GM12878 (cell line): ENCODE results near the gene ACTA2. TPM values are rescaled to one million over a fixed set of nuclear protein-coding genes. Genes with fewer than 3 reads are reported as not detected.
A peak's percentile ranks its signal among the peaks of the same experiment; 100 is the strongest.

ENCODE experiments used
- BMI1 ChIP-seq: fragments of 450-650 bp; IDR thresholded peaks from 2 replicates; pipeline ENCODE4 v1.6.1; 2016; ENCODE audit warnings: mild to moderate bottlenecking, moderate library complexity, borderline replicate concordance
- LARP7 ChIP-seq: fragments of 450-650 bp; IDR thresholded peaks from 2 replicates; pipeline ENCODE4 v1.6.1; 2017; ENCODE audit warnings: mild to moderate bottlenecking
- MEF2A ChIP-seq: IDR thresholded peaks from 2 replicates; pipeline ENCODE4 v1.6.1; 2011; ENCODE audit warnings: low read depth, mild to moderate bottlenecking, low read length, moderate library complexity; ENCODE audit not compliant: insufficient read depth
- MTA3 ChIP-seq: IDR thresholded peaks from 2 replicates; pipeline ENCODE4 v1.6.1; 2012; ENCODE audit warnings: low read length, inconsistent platforms, borderline replicate concordance
- MYC ChIP-seq: IDR thresholded peaks from 2 replicates; pipeline ENCODE4 v1.6.1; 2011; ENCODE audit warnings: mild to moderate bottlenecking, low read length, moderate library complexity, inconsistent platforms; ENCODE audit not compliant: insufficient read depth, insufficient replicate concordance, insufficient read length, severe bottlenecking
- NBN ChIP-seq: fragments of 450-650 bp; IDR thresholded peaks from 2 replicates; pipeline ENCODE4 v1.6.1; 2016
- NFIC ChIP-seq: IDR thresholded peaks from 2 replicates; pipeline ENCODE4 v1.6.1; 2012; ENCODE audit warnings: low read depth, mild to moderate bottlenecking, inconsistent platforms, low read length, moderate library complexity
- NFXL1 ChIP-seq: fragments of 450-650 bp; IDR thresholded peaks from 2 replicates; pipeline ENCODE4 v1.6.1; 2017; ENCODE audit warnings: antibody characterized with exemption, mild to moderate bottlenecking, borderline replicate concordance
- NFYA ChIP-seq: IDR thresholded peaks from 2 replicates; pipeline ENCODE4 v1.6.1; 2011; ENCODE audit warnings: low read depth, mild to moderate bottlenecking, low read length, improper control_type of control experiment, borderline replicate concordance
- PAX8 ChIP-seq: fragments of 450-650 bp; IDR thresholded peaks from 2 replicates; pipeline ENCODE4 v1.6.1; 2017; ENCODE audit warnings: mild to moderate bottlenecking, moderate library complexity
- PML ChIP-seq: IDR thresholded peaks from 2 replicates; pipeline ENCODE4 v1.6.1; 2012; ENCODE audit warnings: low read length, inconsistent platforms
- SMAD1 ChIP-seq: fragments of 450-650 bp; IDR thresholded peaks from 2 replicates; pipeline ENCODE4 v1.6.1; 2018; ENCODE audit warnings: mild to moderate bottlenecking, low read depth; ENCODE audit not compliant: partially characterized antibody
- SP1 ChIP-seq: IDR thresholded peaks from one replicate; pipeline ENCODE4 v1.6.1; 2011; ENCODE audit warnings: low read depth, low read length
- TBL1XR1 ChIP-seq: IDR thresholded peaks from 2 replicates; pipeline ENCODE4 v1.6.1; 2012; ENCODE audit warnings: low read depth, low read length, improper control_type of control experiment
- WRNIP1 ChIP-seq: IDR thresholded peaks from 2 replicates; pipeline ENCODE4 v1.6.1; 2011; ENCODE audit warnings: low read depth, low read length, improper control_type of control experiment, borderline replicate concordance
- ZNF622 ChIP-seq: fragments of 450-650 bp; IDR thresholded peaks from 2 replicates; pipeline ENCODE4 v1.6.1; 2017; ENCODE audit warnings: mild to moderate bottlenecking, inconsistent platforms
- ZSCAN29 ChIP-seq: fragments of 450-650 bp; IDR thresholded peaks from 2 replicates; pipeline ENCODE4 v1.6.1; 2017; ENCODE audit warnings: mild to moderate bottlenecking, moderate library complexity
- ZZZ3 ChIP-seq: IDR thresholded peaks from 2 replicates; pipeline ENCODE4 v1.6.1; 2011; ENCODE audit warnings: low read depth; ENCODE audit not compliant: control insufficient read depth, insufficient read length
- polyA plus RNA-seq, 11 experiments: library from polyadenylated mRNA; depleted of rRNA in 4 of 11; unstranded in 6 of 11; stranded (reverse) in 5 of 11; fragments of >200 nt; fragmentation: Nextera tagmentation in 4 of 11; fragmentation: Illumina TruSeq in 1 of 11; extraction: Ambion mirVana in 4 of 11; extraction: Trizol in 1 of 11; gene quantifications; 1 replicate in 1 of 11; 2 replicates in 10 of 11; pipeline versions ENCODE4 v1.2.1 to v1.2.3, GENCODE V29; 2011 to 2016; ENCODE audit warnings: inconsistent platforms in 2 of 11, missing spikeins in 2 of 11, low read depth in 1 of 11
- total RNA-seq, 4 experiments: library from RNA; depleted of rRNA in 3 of 4; stranded (reverse); fragments of >200 nt in 3 of 4; fragmentation: Illumina TruSeq in 1 of 4; extraction: Trizol in 1 of 4; gene quantifications; 2 replicates each; pipeline versions ENCODE4 v1.2.1 to v1.2.3, GENCODE V29; 2013 to 2021
- TF ChIP-seq, protein P1 (sequence below): IDR thresholded peaks from 2 replicates; pipeline ENCODE4 v1.6.1; 2012; ENCODE audit warnings: low read length, inconsistent platforms
- TF ChIP-seq, protein P2 (sequence below): fragments of 450-650 bp; IDR thresholded peaks from 2 replicates; pipeline ENCODE4 v1.6.1; 2017; ENCODE audit warnings: mild to moderate bottlenecking, moderate library complexity
- TF ChIP-seq, protein P3 (sequence below): fragments of 450-650 bp; IDR thresholded peaks from 2 replicates; pipeline ENCODE4 v1.6.1; 2016; ENCODE audit warnings: mild to moderate bottlenecking
- TF ChIP-seq, protein P4 (sequence below): fragments of 150-350 bp; IDR thresholded peaks from 2 replicates; pipeline ENCODE4 v1.6.1; 2014; ENCODE audit warnings: mild to moderate bottlenecking, low read depth, low read length
- TF ChIP-seq, protein P5 (sequence below), 3 experiments: IDR thresholded peaks in 2 of 3; conservative IDR thresholded peaks in 1 of 3; 2 replicates each; pipeline ENCODE4 v1.5.1; 2011; ENCODE audit warnings: low read depth in 3 of 3, low read length in 3 of 3, mild to moderate bottlenecking in 3 of 3, control low read depth in 2 of 3, moderate library complexity in 2 of 3, inconsistent platforms in 1 of 3, mixed read lengths in 1 of 3; ENCODE audit not compliant: control insufficient read depth in 2 of 3, insufficient read depth in 1 of 3; ENCODE audit errors: extremely low read depth in 1 of 3

Gene ACTA2
- total and polyA plus RNA-seq, 10 of the 15 experiments (the other 5 are each of a cell fraction or from before 2014, with no cell fraction given), result 7.4 to 78.2 (median 32.4) TPM

DNA sequence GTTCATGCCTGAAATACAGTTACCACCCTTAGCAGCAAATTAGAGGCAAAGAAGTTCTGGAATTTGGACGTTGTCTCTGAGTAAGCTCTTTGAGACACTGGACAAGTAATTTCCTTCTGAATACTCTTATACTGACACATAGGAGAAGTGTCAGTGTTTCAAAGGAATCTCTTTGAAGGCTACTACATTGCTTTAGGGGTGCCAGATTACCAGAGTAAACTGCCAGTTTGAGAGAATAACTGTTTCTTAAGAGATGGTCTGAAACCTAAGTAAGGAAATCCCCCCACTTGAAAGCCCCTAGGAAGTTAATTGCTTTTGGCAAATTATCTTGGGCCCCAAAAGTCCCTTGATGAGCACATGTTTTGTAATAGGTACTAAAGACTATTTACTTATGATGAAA, 41.4 kb upstream of the ACTA2 start (continued):
- TF ChIP-seq, protein P1, sequence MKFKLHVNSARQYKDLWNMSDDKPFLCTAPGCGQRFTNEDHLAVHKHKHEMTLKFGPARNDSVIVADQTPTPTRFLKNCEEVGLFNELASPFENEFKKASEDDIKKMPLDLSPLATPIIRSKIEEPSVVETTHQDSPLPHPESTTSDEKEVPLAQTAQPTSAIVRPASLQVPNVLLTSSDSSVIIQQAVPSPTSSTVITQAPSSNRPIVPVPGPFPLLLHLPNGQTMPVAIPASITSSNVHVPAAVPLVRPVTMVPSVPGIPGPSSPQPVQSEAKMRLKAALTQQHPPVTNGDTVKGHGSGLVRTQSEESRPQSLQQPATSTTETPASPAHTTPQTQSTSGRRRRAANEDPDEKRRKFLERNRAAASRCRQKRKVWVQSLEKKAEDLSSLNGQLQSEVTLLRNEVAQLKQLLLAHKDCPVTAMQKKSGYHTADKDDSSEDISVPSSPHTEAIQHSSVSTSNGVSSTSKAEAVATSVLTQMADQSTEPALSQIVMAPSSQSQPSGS, result no peak
- TF ChIP-seq SP1 (no peak), PAX8 (no peak), LARP7 (no peak), MTA3 (no peak), SMAD1 (peak; percentile 81), ZSCAN29 (0 out of 2 replicates have a peak, but pooled peaks have one; percentile 34), ZNF622 (no peak), MYC (no peak), PML (peak; percentile 77), ZZZ3 (no peak), NFYA (no peak), NFXL1 (no peak), NBN (peak; percentile 49; the same call in 1 of the 2 replicates), BMI1 (no peak), NFIC (no peak), MEF2A (no peak), TBL1XR1 (no peak), WRNIP1 (no peak)
- TF ChIP-seq, protein P2, sequence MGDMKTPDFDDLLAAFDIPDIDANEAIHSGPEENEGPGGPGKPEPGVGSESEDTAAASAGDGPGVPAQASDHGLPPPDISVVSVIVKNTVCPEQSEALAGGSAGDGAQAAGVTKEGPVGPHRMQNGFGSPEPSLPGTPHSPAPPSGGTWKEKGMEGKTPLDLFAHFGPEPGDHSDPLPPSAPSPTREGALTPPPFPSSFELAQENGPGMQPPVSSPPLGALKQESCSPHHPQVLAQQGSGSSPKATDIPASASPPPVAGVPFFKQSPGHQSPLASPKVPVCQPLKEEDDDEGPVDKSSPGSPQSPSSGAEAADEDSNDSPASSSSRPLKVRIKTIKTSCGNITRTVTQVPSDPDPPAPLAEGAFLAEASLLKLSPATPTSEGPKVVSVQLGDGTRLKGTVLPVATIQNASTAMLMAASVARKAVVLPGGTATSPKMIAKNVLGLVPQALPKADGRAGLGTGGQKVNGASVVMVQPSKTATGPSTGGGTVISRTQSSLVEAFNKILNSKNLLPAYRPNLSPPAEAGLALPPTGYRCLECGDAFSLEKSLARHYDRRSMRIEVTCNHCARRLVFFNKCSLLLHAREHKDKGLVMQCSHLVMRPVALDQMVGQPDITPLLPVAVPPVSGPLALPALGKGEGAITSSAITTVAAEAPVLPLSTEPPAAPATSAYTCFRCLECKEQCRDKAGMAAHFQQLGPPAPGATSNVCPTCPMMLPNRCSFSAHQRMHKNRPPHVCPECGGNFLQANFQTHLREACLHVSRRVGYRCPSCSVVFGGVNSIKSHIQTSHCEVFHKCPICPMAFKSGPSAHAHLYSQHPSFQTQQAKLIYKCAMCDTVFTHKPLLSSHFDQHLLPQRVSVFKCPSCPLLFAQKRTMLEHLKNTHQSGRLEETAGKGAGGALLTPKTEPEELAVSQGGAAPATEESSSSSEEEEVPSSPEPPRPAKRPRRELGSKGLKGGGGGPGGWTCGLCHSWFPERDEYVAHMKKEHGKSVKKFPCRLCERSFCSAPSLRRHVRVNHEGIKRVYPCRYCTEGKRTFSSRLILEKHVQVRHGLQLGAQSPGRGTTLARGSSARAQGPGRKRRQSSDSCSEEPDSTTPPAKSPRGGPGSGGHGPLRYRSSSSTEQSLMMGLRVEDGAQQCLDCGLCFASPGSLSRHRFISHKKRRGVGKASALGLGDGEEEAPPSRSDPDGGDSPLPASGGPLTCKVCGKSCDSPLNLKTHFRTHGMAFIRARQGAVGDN, result no peak; the same call in 1 of the 2 replicates
- TF ChIP-seq, protein P3, sequence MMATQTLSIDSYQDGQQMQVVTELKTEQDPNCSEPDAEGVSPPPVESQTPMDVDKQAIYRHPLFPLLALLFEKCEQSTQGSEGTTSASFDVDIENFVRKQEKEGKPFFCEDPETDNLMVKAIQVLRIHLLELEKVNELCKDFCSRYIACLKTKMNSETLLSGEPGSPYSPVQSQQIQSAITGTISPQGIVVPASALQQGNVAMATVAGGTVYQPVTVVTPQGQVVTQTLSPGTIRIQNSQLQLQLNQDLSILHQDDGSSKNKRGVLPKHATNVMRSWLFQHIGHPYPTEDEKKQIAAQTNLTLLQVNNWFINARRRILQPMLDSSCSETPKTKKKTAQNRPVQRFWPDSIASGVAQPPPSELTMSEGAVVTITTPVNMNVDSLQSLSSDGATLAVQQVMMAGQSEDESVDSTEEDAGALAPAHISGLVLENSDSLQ, result peak; percentile 30; the same call in 1 of the 2 replicates
- TF ChIP-seq, protein P4, sequence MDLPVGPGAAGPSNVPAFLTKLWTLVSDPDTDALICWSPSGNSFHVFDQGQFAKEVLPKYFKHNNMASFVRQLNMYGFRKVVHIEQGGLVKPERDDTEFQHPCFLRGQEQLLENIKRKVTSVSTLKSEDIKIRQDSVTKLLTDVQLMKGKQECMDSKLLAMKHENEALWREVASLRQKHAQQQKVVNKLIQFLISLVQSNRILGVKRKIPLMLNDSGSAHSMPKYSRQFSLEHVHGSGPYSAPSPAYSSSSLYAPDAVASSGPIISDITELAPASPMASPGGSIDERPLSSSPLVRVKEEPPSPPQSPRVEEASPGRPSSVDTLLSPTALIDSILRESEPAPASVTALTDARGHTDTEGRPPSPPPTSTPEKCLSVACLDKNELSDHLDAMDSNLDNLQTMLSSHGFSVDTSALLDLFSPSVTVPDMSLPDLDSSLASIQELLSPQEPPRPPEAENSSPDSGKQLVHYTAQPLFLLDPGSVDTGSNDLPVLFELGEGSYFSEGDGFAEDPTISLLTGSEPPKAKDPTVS, result no peak
- TF ChIP-seq, protein P5, sequence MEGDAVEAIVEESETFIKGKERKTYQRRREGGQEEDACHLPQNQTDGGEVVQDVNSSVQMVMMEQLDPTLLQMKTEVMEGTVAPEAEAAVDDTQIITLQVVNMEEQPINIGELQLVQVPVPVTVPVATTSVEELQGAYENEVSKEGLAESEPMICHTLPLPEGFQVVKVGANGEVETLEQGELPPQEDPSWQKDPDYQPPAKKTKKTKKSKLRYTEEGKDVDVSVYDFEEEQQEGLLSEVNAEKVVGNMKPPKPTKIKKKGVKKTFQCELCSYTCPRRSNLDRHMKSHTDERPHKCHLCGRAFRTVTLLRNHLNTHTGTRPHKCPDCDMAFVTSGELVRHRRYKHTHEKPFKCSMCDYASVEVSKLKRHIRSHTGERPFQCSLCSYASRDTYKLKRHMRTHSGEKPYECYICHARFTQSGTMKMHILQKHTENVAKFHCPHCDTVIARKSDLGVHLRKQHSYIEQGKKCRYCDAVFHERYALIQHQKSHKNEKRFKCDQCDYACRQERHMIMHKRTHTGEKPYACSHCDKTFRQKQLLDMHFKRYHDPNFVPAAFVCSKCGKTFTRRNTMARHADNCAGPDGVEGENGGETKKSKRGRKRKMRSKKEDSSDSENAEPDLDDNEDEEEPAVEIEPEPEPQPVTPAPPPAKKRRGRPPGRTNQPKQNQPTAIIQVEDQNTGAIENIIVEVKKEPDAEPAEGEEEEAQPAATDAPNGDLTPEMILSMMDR (IDR thresholded peaks at IDR 0.05 in 2 of 3, conservative IDR thresholded peaks at IDR 0.05 in 1 of 3; ENCODE audit: control insufficient read depth in 2 of 3, extremely low read depth in 1 of 3, insufficient read depth in 1 of 3, low read depth in 3 of 3, low read length in 3 of 3), result no peak
